GM12801 (cell line): Measurements from ENCODE around the gene SPDEF.

Source experiments
- TF ChIP-seq, protein P1 (sequence below): IDR thresholded peaks from one replicate; pipeline ENCODE4 v1.5.1; 2011; ENCODE audit warnings: control low read depth; ENCODE audit not compliant: insufficient read length; ENCODE audit errors: extremely low read depth

Gene SPDEF

DNA sequence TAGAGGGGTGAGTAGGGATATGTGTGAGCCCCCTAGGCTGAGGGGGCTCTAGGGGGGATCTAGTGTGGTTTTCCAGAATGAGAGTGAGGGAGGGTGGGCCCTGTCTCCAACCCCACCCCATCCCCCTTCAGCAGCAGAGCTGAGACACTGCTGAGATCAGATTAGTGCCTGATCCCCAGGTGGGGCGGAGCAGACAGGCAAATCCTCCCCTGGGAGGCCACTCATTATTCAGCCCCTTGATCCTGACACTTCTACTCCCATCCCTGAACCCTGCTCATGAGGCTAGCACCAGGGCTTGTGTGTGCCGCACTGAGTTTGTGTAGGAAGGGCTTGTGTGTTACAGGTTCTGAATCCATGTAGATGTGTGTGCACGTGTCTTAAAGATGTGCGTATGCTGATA is 42.5 kb downstream of the SPDEF start:
- TF ChIP-seq, protein P1, sequence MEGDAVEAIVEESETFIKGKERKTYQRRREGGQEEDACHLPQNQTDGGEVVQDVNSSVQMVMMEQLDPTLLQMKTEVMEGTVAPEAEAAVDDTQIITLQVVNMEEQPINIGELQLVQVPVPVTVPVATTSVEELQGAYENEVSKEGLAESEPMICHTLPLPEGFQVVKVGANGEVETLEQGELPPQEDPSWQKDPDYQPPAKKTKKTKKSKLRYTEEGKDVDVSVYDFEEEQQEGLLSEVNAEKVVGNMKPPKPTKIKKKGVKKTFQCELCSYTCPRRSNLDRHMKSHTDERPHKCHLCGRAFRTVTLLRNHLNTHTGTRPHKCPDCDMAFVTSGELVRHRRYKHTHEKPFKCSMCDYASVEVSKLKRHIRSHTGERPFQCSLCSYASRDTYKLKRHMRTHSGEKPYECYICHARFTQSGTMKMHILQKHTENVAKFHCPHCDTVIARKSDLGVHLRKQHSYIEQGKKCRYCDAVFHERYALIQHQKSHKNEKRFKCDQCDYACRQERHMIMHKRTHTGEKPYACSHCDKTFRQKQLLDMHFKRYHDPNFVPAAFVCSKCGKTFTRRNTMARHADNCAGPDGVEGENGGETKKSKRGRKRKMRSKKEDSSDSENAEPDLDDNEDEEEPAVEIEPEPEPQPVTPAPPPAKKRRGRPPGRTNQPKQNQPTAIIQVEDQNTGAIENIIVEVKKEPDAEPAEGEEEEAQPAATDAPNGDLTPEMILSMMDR, result no peak

DNA sequence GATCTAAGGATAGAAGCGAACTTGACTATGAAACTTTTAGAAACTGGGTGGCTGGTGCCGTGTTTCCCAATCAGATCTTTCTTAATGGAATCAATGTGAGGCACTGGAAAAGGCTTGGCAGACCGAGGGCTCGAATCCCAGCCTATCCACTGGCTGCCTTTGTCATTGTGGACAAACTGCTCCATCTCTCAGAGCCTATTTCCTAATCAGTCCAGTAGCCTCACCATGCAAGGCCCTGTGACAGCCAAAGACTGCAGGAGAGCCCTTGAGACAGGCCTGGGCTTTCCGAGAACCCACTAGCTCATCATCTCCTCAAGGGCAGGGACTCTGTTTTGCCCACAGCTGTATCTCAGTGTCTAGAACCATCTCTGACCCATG is 43.4 kb downstream of the SPDEF start:
- TF ChIP-seq, protein P1, result no peak

DNA sequence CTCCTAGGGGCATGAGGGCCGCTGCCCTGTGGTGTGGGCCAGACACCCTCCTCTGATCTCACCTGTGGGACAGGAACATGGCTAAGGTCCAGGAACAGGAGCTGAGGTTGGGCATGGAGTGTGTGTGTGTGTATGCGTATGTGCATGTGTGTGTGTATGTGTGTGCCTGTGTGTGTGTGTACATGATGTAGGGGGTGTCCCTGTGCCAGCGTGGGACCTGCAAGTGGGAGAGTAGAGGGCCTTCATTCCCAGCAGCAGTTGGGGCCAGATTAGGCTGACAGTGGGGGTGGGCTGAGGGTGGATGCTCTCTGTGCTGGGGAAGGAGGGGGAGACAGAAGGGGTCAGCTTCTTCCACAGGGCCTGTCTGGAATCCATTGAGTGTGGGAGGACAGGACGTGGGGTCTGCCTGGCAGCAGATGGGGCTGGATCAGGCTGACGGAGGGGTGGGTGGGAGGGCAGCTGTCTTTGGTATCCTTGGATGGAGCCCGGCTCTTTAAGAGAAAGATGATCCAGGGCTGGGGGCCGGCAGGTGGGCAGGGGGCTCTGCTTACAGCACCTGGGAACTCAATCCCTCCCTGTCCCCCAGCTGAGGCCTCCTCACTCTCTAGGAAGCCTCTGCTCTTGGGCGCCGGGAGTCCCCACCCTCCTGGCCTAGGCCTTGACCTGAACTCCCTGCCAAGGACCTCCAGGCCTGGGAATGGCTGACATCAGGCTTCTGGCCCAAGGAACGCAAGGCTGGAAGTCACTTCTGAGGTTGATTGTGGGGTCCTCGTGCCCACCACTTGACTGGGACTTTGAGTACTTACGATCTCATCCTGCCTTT is 44.0 kb downstream of the SPDEF start:
- TF ChIP-seq, protein P1, result no peak

DNA sequence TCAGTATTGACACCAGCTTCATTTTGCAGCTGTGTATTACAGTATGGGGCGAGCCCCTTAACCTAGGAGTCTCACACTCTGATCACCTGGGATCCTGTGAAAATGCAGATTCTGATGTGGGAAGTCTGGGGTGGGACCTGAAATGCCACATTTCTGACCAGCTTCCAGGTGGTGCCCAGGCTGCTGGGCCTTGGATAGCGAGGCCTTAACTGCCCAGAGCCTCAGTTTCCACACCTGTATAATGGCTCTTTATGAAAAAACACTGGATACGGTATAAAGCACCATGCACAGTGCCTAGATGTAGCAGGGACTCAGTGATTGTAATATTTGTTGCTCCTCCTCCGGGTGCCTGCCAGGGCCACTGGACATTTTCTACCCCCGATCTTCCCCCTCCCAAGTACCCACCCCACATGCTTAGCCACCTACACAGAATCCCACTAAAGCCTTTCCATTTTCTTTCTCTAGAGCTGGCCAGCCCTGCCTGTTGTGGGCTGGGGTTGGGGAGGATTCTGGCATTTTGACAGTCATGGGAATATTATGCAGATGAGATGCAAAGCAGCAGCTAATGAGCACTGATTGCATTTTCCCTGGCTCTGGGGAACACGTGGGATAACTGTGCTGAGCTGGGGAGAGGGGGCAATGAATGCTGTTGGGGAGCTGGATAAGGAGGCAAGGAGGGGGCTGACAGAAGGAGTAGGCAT is 44.8 kb downstream of the SPDEF start:
- TF ChIP-seq, protein P1, result no peak

DNA sequence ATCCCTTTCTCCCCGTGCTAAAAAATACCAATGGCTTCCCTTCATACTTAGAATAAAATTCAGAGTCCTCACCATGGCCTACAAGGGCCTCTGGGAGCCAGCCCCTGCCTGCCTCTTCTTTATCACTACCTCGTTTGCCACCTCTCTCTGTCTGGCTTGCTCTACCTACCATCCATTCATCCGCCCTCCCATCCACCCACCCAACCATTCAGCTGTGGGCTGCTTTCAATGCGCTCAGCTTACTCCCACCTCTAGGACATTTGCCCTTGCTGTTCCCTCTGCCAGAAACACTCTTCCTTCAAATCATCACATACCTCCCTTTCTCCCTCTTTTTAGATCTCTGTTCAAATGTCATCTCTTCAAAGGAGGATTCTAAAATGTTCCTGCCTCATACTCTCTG is 45.8 kb downstream of the SPDEF start:
- TF ChIP-seq, protein P1, result no peak

DNA sequence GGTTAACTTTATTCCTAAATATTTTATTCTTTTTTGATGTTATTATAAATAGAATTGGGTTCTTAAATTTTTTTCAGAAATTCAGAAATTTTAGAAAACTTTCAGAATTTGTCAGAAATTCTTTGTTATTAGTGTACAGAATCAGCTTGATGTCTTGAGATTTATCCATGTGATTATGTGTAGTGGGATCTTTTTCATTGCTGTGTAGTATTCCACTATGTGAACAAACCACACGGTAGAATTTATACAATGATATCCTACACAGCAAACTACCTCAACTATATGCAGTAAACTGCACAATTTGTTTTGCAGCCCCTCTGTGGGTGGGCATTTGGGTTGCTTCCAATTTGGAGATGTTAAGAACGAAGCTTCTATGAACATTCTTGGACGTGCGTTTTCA is 46.3 kb downstream of the SPDEF start:
- TF ChIP-seq, protein P1, result no peak

DNA sequence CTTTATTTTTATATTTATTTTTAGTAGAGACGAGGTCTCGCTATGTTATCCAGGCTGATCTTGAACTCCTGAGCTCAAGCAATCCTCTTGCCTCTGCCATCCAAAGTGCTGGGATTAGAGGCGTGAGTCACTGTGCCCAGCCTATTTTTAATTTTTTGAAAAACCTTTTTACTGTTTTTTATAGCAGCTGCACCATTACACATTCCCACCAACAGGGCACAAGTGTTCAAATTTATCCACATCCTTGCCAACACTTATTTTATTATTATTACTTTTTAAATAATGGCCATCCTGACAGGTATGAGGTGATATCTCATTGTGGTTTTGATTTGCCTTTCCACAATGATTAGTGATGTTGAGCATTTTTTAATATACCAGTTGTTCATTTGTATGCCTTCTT is 47.7 kb downstream of the SPDEF start:
- TF ChIP-seq, protein P1, result no peak
